Skeletal muscle satellite cell (primary cell): ENCODE results near the gene FGF11.
"Not testable (repeated sequence)": the region's sequence is repeated elsewhere in the genome, so short reads cannot be mapped to it uniquely, and the experiment has no call there.

ENCODE experiments used
- H3K27me3 ChIP-seq: 2 replicates; pipeline ENCODE4 v1.7.0; 2013; ENCODE audit warnings: low read length; ENCODE audit not compliant: control insufficient read depth, insufficient read depth
- H3K36me3 ChIP-seq: 2 replicates; pipeline ENCODE4 v1.7.0; 2013; ENCODE audit warnings: mild to moderate bottlenecking, control low read depth, low read length; ENCODE audit not compliant: insufficient read depth
- H3K4me1 ChIP-seq: 2 replicates; pipeline ENCODE4 v1.7.0; 2013; ENCODE audit warnings: low read length; ENCODE audit not compliant: control insufficient read depth, insufficient read depth
- H3K4me2 ChIP-seq: 2 replicates; pipeline ENCODE4 v1.7.0; 2013; ENCODE audit warnings: mild to moderate bottlenecking, low read length
- H3K4me3 ChIP-seq: 2 replicates; pipeline ENCODE4 v1.7.0; 2013; ENCODE audit warnings: low read length
- H3K9ac ChIP-seq: 2 replicates; pipeline ENCODE4 v1.7.0; 2013; ENCODE audit warnings: mild to moderate bottlenecking, low read depth, low read length, moderate library complexity
- H3K9me3 ChIP-seq: replicated peaks from 2 replicates; pipeline ENCODE4 v1.7.0; 2013; ENCODE audit warnings: mild to moderate bottlenecking, control low read depth, low read length

FGF11 gene

DNA sequence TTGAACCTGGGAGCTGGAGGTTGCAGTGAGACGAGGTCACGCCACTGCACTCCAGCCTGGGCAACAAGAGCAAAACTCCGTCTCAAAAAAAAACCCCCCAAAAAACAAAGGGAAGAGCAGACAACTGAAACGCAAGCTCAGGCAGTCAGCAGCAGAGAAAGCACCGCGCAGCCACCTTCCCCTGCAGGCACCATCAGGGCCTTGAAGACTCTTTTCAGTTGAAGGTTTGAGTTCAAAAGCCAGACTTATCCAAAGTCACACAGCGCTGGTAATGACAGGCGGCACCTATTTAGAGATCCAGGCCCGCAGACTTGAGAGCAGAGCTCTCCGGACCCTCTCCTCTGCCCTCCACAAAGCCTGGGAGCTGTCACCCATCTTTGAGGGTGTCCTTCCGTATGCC lies 29.0 kb downstream of the FGF11 start:
- no peaks in the 10 kb centered on the region for H3K9me3 ChIP-seq
- no peak overlapping the region for H3K9ac ChIP-seq
- H3K36me3 ChIP-seq = peaks cover 21% of the 10 kb centered on the region
- H3K4me3 ChIP-seq = no peak overlapping the region
- H3K4me2 ChIP-seq = no peak overlapping the region
- no peaks in the 10 kb centered on the region for H3K27me3 ChIP-seq
- peaks cover 18% of the 10 kb centered on the region for H3K4me1 ChIP-seq

- H3K9me3 ChIP-seq = no peaks in the 10 kb centered on the region
- H3K4me2 ChIP-seq = no peak overlapping the region
- H3K36me3 ChIP-seq = peaks cover 16% of the 10 kb centered on the region
- H3K27me3 ChIP-seq = no peaks in the 10 kb centered on the region
- H3K4me3 ChIP-seq = no peak overlapping the region
- peaks cover 18% of the 10 kb centered on the region for H3K4me1 ChIP-seq
- H3K9ac ChIP-seq = no peak overlapping the region
Measured at GRCh38 chr17:7468804-7469389, 29.6 kb downstream of the FGF11 start.

DNA sequence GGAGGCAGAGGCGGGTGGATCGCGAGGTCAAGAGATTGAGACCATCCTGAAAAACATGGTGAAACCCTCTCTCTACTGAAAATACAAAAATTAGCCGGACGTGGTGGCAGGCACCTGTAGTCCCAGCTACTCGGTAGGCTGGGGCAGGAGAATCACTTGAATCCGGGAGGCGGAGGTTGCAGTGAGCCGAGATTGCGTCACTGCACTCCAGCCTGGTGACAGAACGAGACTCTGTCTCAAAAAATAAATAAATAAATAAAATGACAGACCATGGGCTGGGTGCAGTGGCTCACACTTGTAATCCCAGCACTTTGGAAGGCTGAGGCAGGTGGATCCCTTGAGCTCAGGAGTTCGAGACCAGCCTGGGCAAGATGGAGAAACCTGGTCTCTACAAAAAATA lies 30.5 kb downstream of the FGF11 start:
- not testable (repeated sequence) for H3K9me3 ChIP-seq, H3K9ac ChIP-seq, H3K4me2 ChIP-seq, H3K4me3 ChIP-seq, H3K27me3 ChIP-seq
- Histone ChIP-seq H3K36me3 (peaks cover 16% of the 10 kb centered on the region), H3K4me1 (peaks cover 18% of the 10 kb centered on the region)

DNA sequence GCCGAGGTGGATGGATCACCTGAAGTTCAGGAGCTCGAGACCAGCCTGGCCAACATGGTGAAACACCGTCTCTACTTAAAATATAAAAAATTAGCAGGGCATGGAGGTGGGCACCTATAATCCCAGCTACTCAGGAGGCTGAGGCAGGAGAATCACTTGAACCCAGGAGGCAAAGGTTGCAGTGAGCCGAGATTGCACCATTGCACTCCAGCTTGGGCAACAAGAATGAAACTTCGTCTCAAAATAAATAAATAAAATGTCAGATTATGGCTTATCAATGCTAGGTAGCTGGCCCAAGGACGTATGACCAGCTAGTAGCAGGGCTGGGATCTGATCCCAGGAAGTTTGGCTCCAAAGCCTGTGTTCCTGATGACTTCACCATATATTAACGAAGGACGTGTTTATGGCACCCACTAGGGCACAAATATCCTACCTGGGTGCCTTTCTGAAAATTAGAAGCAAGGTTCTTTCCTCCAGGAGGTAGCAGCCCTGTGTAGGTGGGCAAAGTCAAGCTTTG lies 31.2 kb downstream of the FGF11 start:
- Histone ChIP-seq H3K36me3 (peaks cover 14% of the 10 kb centered on the region), H3K4me1 (peaks cover 18% of the 10 kb centered on the region)
- not testable (repeated sequence) for H3K4me2 ChIP-seq, H3K4me3 ChIP-seq, H3K27me3 ChIP-seq, H3K9ac ChIP-seq, H3K9me3 ChIP-seq

GRCh38 chr17:7471729-7472128 lies 32.4 kb downstream of the FGF11 start:
- H3K9me3 ChIP-seq = no peaks in the 10 kb centered on the region
- no peak overlapping the region for H3K4me2 ChIP-seq
- H3K36me3 ChIP-seq = peaks cover 11% of the 10 kb centered on the region
- no peak overlapping the region for H3K4me3 ChIP-seq
- no peak overlapping the region for H3K9ac ChIP-seq
- peaks cover 20% of the 10 kb centered on the region for H3K4me1 ChIP-seq
- no peaks in the 10 kb centered on the region for H3K27me3 ChIP-seq

DNA sequence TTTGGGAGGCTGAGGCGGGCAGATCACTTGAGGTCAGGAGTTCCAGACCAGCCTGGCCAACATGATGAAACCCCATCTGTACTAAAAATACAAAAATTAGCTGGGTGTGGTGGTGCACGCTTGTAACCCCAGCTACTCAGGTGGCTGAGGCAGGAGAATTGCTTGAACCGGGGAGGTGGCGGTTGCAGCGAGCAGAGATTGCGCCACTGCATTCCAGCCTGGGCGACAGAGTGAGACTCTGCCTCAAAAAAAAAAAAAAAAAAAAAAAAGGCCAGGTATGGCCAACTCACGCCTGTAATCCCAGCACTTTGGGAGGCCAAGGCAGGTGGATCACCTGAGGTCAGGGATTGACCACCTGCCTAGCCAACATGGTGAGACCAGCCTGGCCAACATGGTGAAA lies 35.5 kb downstream of the FGF11 start:
- not testable (repeated sequence) for H3K4me2 ChIP-seq, H3K36me3 ChIP-seq
- peaks cover 34% of the 10 kb centered on the region for H3K4me1 ChIP-seq

DNA sequence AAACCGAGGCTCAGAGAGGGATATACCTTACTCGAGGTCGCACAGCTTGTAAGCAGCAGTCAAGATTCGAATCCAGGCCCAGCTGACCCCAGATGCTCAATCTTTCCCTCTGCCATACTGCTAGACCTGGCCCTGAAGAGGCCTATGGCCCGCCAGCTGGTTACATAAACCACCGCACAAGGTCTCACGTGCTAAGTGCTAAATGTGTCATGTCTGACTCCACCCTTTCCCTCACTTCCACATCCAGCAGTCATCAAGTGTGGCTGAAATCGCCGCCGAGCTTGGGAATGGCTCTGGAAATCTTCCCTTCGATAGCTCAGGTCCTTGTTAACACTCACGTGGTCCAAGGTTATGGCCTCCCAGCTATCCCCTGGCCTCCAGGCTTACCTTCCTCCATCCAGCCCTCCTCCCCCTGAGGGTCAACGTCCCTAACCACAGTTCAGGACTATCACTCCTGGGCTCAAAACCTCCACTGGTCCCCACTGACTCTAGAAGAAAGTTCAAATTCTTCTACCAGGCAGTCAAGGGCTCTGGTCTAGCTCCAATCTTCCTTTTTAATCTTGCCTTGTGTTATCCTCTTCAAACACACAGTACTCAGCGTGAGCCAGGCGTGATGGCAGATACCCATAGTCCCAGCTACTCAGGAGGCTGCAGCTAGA lies 36.6 kb downstream of the FGF11 start:
- Histone ChIP-seq H3K4me3 (no peak overlapping the region), H3K9ac (no peak overlapping the region), H3K9me3 (no peaks in the 10 kb centered on the region), H3K36me3 (peaks cover 5% of the 10 kb centered on the region), H3K27me3 (no peaks in the 10 kb centered on the region), H3K4me1 (peaks cover 40% of the 10 kb centered on the region), H3K4me2 (peak overlapping the region; percentile 87)

More for the DNA sequence above, 35.5 kb downstream of the FGF11 start:
- H3K9ac ChIP-seq, H3K9me3 ChIP-seq, H3K4me3 ChIP-seq, H3K27me3 ChIP-seq: not testable (repeated sequence)

DNA sequence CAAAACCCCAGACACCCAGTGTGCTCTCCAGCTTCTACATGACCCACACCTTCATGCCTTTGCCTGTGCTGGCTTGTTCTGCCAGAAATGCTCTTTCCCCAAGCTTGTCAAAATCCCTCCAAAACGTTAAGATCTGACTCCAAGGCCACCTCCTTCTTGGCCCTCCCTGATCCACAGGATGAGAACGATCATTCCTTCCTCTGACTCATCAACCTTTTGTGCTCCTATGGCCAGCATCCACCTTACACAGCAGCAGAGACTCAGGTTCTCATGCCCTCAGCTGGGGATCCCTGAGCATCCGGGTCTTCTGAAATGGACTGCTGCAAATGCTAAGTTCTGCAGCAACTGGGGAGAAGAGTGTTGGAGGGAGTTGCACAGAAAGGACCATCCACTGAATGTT lies 37.2 kb downstream of the FGF11 start:
- Histone ChIP-seq H3K4me1 (peaks cover 40% of the 10 kb centered on the region), H3K9ac (no peak overlapping the region), H3K4me3 (peak overlapping the region; percentile 8)

DNA sequence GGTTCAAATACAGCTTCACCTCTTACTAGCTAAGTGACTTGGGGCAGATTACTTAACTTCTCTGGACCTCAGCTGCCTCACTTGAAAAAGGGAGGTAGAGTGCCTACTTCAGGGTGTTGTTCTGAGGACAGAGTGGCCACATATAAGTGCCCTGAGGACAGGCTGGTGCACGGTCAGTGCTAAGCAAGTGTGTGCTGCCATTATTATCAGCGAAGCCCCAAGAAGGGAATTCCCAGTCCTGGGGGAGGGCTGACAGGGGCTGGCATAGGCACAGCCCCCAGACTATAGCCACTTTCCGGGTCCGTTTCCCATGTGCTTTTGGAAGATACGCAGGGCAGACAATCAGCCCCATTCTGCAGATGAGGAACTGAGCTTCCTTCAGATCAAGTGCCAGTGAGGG lies 37.6 kb downstream of the FGF11 start:
- peaks cover 40% of the 10 kb centered on the region for H3K4me1 ChIP-seq
- H3K9me3 ChIP-seq = no peaks in the 10 kb centered on the region

More for the DNA sequence above, 37.2 kb downstream of the FGF11 start:
- peaks cover 5% of the 10 kb centered on the region for H3K36me3 ChIP-seq
- H3K27me3 ChIP-seq = no peaks in the 10 kb centered on the region
- no peaks in the 10 kb centered on the region for H3K9me3 ChIP-seq
- H3K4me2 ChIP-seq = peak overlapping the region; percentile 87

GRCh38 chr17:7477392-7478275 lies 38.3 kb downstream of the FGF11 start:
- Histone ChIP-seq H3K4me1 (peaks cover 40% of the 10 kb centered on the region), H3K27me3 (no peaks in the 10 kb centered on the region), H3K9me3 (no peaks in the 10 kb centered on the region), H3K4me2 (peak overlapping the region; percentile 87), H3K4me3 (peak overlapping the region; percentile 79), H3K36me3 (peaks cover 5% of the 10 kb centered on the region), H3K9ac (peak overlapping the region; percentile 93)

More for the DNA sequence above, 37.6 kb downstream of the FGF11 start:
- Histone ChIP-seq H3K36me3 (peaks cover 5% of the 10 kb centered on the region), H3K27me3 (no peaks in the 10 kb centered on the region), H3K4me3 (peak overlapping the region; percentile 79), H3K4me2 (peak overlapping the region; percentile 87), H3K9ac (peak overlapping the region; percentile 93)
